Measurements from ENCODE around the gene GALK1.

GALK1 gene

GRCh38 chr17:75739174-75739573 is 25.8 kb downstream of the GALK1 start (continued):
- TF ChIP-seq TSHZ2 (CRISPR knock-in tag; IDR thresholded peaks at IDR 0.05) (no peak), OSR1 (CRISPR knock-in tag; IDR thresholded peaks at IDR 0.05) (no peak), TOX (CRISPR knock-in tag; IDR thresholded peaks at IDR 0.05; ENCODE audit: borderline replicate concordance) (no peak), ZNF565 (CRISPR knock-in tag; conservative IDR thresholded peaks at IDR 0.05; ENCODE audit: low read depth) (no peak), ZNF70 (CRISPR knock-in tag; IDR thresholded peaks at IDR 0.05) (no peak), SNAI2 (CRISPR knock-in tag; IDR thresholded peaks at IDR 0.05) (no peak), ZNF8 (CRISPR knock-in tag; IDR thresholded peaks at IDR 0.05) (no peak), ESRRG (CRISPR knock-in tag; IDR thresholded peaks at IDR 0.05) (no peak), ARNTL (CRISPR knock-in tag; IDR thresholded peaks at IDR 0.05; ENCODE audit: borderline replicate concordance, low read depth) (no peak), PPARA (CRISPR knock-in tag; IDR thresholded peaks at IDR 0.05; ENCODE audit: borderline replicate concordance) (no peak)

GRCh38 chr17:75738218-75738802 is 26.7 kb downstream of the GALK1 start:
- peak; percentile 11; the same call in 1 of the 3 replicates for ATAC-seq
- TF ChIP-seq CSDC2 (CRISPR knock-in tag; IDR thresholded peaks at IDR 0.05) (no peak), SNAI2 (CRISPR knock-in tag; IDR thresholded peaks at IDR 0.05) (no peak), ARNTL (CRISPR knock-in tag; IDR thresholded peaks at IDR 0.05; ENCODE audit: borderline replicate concordance, low read depth) (no peak), BACH2 (CRISPR knock-in tag; IDR thresholded peaks at IDR 0.05; ENCODE audit: borderline replicate concordance) (no peak), ISL1 (CRISPR knock-in tag; IDR thresholded peaks at IDR 0.05) (no peak), CREB5 (CRISPR knock-in tag; IDR thresholded peaks at IDR 0.05; ENCODE audit: low read depth) (no peak), RARB (CRISPR knock-in tag; IDR thresholded peaks at IDR 0.05) (no peak), TOX (CRISPR knock-in tag; IDR thresholded peaks at IDR 0.05; ENCODE audit: borderline replicate concordance) (no peak), GLIS3 (CRISPR knock-in tag; IDR thresholded peaks at IDR 0.05) (no peak), ZFP3 (CRISPR knock-in tag; IDR thresholded peaks at IDR 0.05) (no peak), ZNF70 (CRISPR knock-in tag; IDR thresholded peaks at IDR 0.05) (no peak), CSRNP3 (CRISPR knock-in tag; IDR thresholded peaks at IDR 0.05) (no peak), ZNF565 (CRISPR knock-in tag; conservative IDR thresholded peaks at IDR 0.05; ENCODE audit: low read depth) (no peak), ZC3H10 (CRISPR knock-in tag; IDR thresholded peaks at IDR 0.05) (no peak), ZFP30 (CRISPR knock-in tag; IDR thresholded peaks at IDR 0.05) (no peak)

GRCh38 chr17:75737133-75737962 is 27.6 kb downstream of the GALK1 start:
- ATAC-seq: no peak
- TF ChIP-seq PPARA (CRISPR knock-in tag; IDR thresholded peaks at IDR 0.05; ENCODE audit: borderline replicate concordance): no peak
- TF ChIP-seq ESRRG (CRISPR knock-in tag; IDR thresholded peaks at IDR 0.05): no peak
- TF ChIP-seq CSDC2 (CRISPR knock-in tag; IDR thresholded peaks at IDR 0.05): no peak
- no peak for TF ChIP-seq PATZ1 (CRISPR knock-in tag; IDR thresholded peaks at IDR 0.05; ENCODE audit: borderline replicate concordance)

Measured in SK-N-SH treated with all-trans-retinoic acid at 6 μM for 48 hours (cell line).